Stimulated activated CD4-positive, alpha-beta T cell treated with anti-CD3 and anti-CD28 coated beads, Interleukin-1b, Interleukin-23, amount 100 ng/mL, for 24 hours (primary cell): ENCODE results near the gene SH3PXD2B.

Experiments
- DNase-seq, 4 experiments: peaks; one replicate each; pipeline ENCODE4 v3.0.0-alpha.2; 2020; ENCODE audit warnings: low read depth in 4 of 4, low spot score in 1 of 4

SH3PXD2B gene

GRCh38 chr5:172437445-172438318 is 16.6 kb downstream of the SH3PXD2B start:
- DNase-seq: no peak

- no peak for DNase-seq
Observed at GRCh38 chr5:172436879-172437369, 17.4 kb downstream of the SH3PXD2B start.

GRCh38 chr5:172436078-172436878 is 18.0 kb downstream of the SH3PXD2B start:
- no peak for DNase-seq

GRCh38 chr5:172435362-172436077 is 18.8 kb downstream of the SH3PXD2B start:
- DNase-seq: no peak

- DNase-seq: no peak
Observed at GRCh38 chr5:172434251-172434650, 20.1 kb downstream of the SH3PXD2B start.

GRCh38 chr5:172433513-172433912 is 20.8 kb downstream of the SH3PXD2B start:
- no peak for DNase-seq

GRCh38 chr5:172433071-172433470 is 21.3 kb downstream of the SH3PXD2B start:
- DNase-seq: no peak

GRCh38 chr5:172430354-172430753 is 24.0 kb downstream of the SH3PXD2B start:
- no peak for DNase-seq

GRCh38 chr5:172429201-172429940 is 25.0 kb downstream of the SH3PXD2B start:
- DNase-seq: no peak

GRCh38 chr5:172428224-172429166 is 25.8 kb downstream of the SH3PXD2B start:
- DNase-seq: no peak

- DNase-seq: no peak
Observed at GRCh38 chr5:172427202-172427601, 27.1 kb downstream of the SH3PXD2B start.

GRCh38 chr5:172426086-172426485 is 28.2 kb downstream of the SH3PXD2B start:
- no peak for DNase-seq

- no peak for DNase-seq
Observed at GRCh38 chr5:172425402-172425801, 28.9 kb downstream of the SH3PXD2B start.

GRCh38 chr5:172424808-172425207 is 29.5 kb downstream of the SH3PXD2B start:
- DNase-seq: no peak

- DNase-seq: no peak
Observed at GRCh38 chr5:172424111-172424490, 30.2 kb downstream of the SH3PXD2B start.

GRCh38 chr5:172423379-172424110 is 30.8 kb downstream of the SH3PXD2B start:
- DNase-seq: no peak

GRCh38 chr5:172422255-172422654 is 32.1 kb downstream of the SH3PXD2B start:
- no peak for DNase-seq

GRCh38 chr5:172421020-172421419 is 33.3 kb downstream of the SH3PXD2B start:
- DNase-seq: no peak
